Measurements from ENCODE around the gene PPP1R9B. TPM values are rescaled to one million over a fixed set of nuclear protein-coding genes. Genes with fewer than 3 reads are reported as not detected.

PPP1R9B gene
- total RNA-seq, 1 experiment from 2014 or later = 23.0 TPM

DNA sequence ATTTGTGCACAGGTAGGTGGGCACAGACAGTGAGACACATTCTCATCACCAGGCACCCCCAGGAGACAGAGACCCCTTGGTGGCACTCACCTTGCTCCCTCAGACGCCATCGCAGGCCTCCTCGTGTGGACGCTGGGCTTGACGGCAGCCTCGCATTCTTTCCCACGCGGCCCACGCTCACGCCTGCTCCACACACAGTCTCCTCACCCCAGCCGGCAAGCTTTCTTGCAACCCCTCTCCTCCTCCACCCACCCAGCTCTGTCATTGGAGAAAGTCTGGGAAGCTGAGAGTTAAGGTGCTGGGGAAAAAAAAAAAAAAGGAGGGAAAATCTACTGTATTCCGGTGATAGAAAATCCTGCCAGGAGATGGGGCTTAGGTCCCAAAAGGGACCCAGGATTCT lies 30.1 kb upstream of the PPP1R9B start:
- TF ChIP-seq, protein P1, sequence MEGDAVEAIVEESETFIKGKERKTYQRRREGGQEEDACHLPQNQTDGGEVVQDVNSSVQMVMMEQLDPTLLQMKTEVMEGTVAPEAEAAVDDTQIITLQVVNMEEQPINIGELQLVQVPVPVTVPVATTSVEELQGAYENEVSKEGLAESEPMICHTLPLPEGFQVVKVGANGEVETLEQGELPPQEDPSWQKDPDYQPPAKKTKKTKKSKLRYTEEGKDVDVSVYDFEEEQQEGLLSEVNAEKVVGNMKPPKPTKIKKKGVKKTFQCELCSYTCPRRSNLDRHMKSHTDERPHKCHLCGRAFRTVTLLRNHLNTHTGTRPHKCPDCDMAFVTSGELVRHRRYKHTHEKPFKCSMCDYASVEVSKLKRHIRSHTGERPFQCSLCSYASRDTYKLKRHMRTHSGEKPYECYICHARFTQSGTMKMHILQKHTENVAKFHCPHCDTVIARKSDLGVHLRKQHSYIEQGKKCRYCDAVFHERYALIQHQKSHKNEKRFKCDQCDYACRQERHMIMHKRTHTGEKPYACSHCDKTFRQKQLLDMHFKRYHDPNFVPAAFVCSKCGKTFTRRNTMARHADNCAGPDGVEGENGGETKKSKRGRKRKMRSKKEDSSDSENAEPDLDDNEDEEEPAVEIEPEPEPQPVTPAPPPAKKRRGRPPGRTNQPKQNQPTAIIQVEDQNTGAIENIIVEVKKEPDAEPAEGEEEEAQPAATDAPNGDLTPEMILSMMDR (conservative IDR thresholded peaks at IDR 0.05) = no peak
- Histone ChIP-seq H2BK20ac (ENCODE audit: low read depth, low read length, poor library complexity, severe bottlenecking) (no peak overlapping the region), H3K4me2 (ENCODE audit: insufficient read depth, insufficient read length, low read length) (no peak overlapping the region), H3K56ac (ENCODE audit: insufficient read length, low read depth, low read length) (no peak overlapping the region), H2BK120ac (ENCODE audit: low read depth, low read length, poor library complexity, severe bottlenecking) (no peak overlapping the region), H2AFZ (ENCODE audit: low read length) (no peak overlapping the region), H3K9me3 (ENCODE audit: control insufficient read depth, low read depth, low read length) (no peaks in the 10 kb centered on the region), H4K5ac (ENCODE audit: insufficient read length, low read depth, low read length) (no peak overlapping the region), H4K8ac (replicated peaks; ENCODE audit: insufficient read length, low read depth, low read length) (no peak overlapping the region), H3K79me2 (ENCODE audit: insufficient read depth, low read length) (no peaks in the 10 kb centered on the region), H3K23me2 (ENCODE audit: insufficient read length, low read depth, low read length, poor library complexity, severe bottlenecking) (peaks cover 4% of the 10 kb centered on the region), H3K27ac (ENCODE audit: insufficient read length, low read depth, low read length) (no peak overlapping the region), H4K20me1 (ENCODE audit: control insufficient read depth, insufficient read depth, insufficient read length) (no peaks in the 10 kb centered on the region), H3K23ac (ENCODE audit: insufficient read length, low read depth, low read length) (no peak overlapping the region), H2BK12ac (ENCODE audit: insufficient read length, low read depth, low read length) (no peak overlapping the region), H3K79me1 (ENCODE audit: insufficient read depth, low read depth, low read length, poor library complexity, severe bottlenecking) (no peaks in the 10 kb centered on the region), H2AK5ac (ENCODE audit: insufficient read length, low read length) (no peak overlapping the region), H3K4ac (ENCODE audit: low read depth, low read length) (no peak overlapping the region), H3K14ac (ENCODE audit: insufficient read depth, low read length) (no peak overlapping the region; the same call in 1 of the 2 replicates), H3K4me1 (ENCODE audit: insufficient read depth, low read length) (peaks cover 2% of the 10 kb centered on the region; the same call in 1 of the 2 replicates), H3K9ac (ENCODE audit: extremely low read depth, insufficient read length, low read length) (no peak overlapping the region), H3K27me3 (ENCODE audit: insufficient read depth, low read length) (no peaks in the 10 kb centered on the region), H3K18ac (ENCODE audit: insufficient read length, low read depth, low read length) (no peak overlapping the region), H3T11ph (ENCODE audit: low read length) (no peak overlapping the region), H2BK5ac (ENCODE audit: insufficient read length, low read length) (no peak overlapping the region), H2BK15ac (ENCODE audit: low read depth, low read length) (no peak overlapping the region), H4K91ac (ENCODE audit: insufficient read length, low read depth, low read length) (no peak overlapping the region)
- Mint-ChIP-seq H3K27me3 (ENCODE audit: low read depth) (peaks cover 3% of the 10 kb centered on the region), H3K36me3 (ENCODE audit: insufficient read depth in 1 of 3, low read depth in 3 of 3) (peaks cover 0 to 9% (median 6%) of the 10 kb centered on the region in 3 experiments; a peak in 5 of 7 replicates), H3K27ac (no peak overlapping the region; a peak in 1 of 7 replicates), H3K4me1 (peaks cover 47 to 63% of the 10 kb centered on the region in 2 experiments), H3K4me3 (no peak overlapping the region), H3K9me3 (no peaks in the 10 kb centered on the region; a peak in 1 of 5 replicates)
- DNase-seq = no peak
- no CpG with 5 or more reads among the region's 12 CpGs for WGBS (ENCODE audit: extremely low coverage, insufficient read length, low lambda C conversion rate)
